Endodermal cell (in vitro differentiated cells): ENCODE results near the gene CCDC30. TPM values are rescaled to one million over a fixed set of nuclear protein-coding genes. Genes with fewer than 3 reads are reported as not detected.

ENCODE experiments used
- DNase-seq: peaks from one replicate; pipeline ENCODE4 v3.0.0-alpha.2; 2017
- H3K27ac ChIP-seq: 2 replicates; pipeline ENCODE4 v1.5.1; 2013; ENCODE audit warnings: mild to moderate bottlenecking, low read depth, low read length, moderate library complexity
- H3K27me3 ChIP-seq: 2 replicates; pipeline ENCODE4 v1.6.1; 2013; ENCODE audit warnings: mild to moderate bottlenecking, low read length, moderate library complexity; ENCODE audit not compliant: insufficient read depth, control insufficient read depth, poor library complexity, severe bottlenecking
- H3K36me3 ChIP-seq: 2 replicates; pipeline ENCODE4 v1.7.0; 2013; ENCODE audit warnings: mild to moderate bottlenecking, low read length, moderate library complexity; ENCODE audit not compliant: control insufficient read depth, insufficient read depth
- H3K4me1 ChIP-seq: one replicate; pipeline ENCODE4 v1.7.0; 2013; ENCODE audit warnings: low read length; ENCODE audit not compliant: control insufficient read depth, insufficient read depth
- H3K4me3 ChIP-seq: 2 replicates; pipeline ENCODE4 v1.5.1; 2013; ENCODE audit warnings: mild to moderate bottlenecking, low read length, moderate library complexity
- H3K9ac ChIP-seq: 2 replicates; pipeline ENCODE4 v1.6.1; 2013; ENCODE audit warnings: mild to moderate bottlenecking, low read length, moderate library complexity; ENCODE audit not compliant: poor library complexity, severe bottlenecking; ENCODE audit errors: extremely low read depth
- H3K9me3 ChIP-seq: 2 replicates; pipeline ENCODE4 v1.6.1; 2013; ENCODE audit warnings: mild to moderate bottlenecking, low read length, moderate library complexity; ENCODE audit not compliant: control insufficient read depth
- H3K27ac Mint-ChIP-seq: 2 replicates; pipeline ENCODE4 v1.8.0; 2020; ENCODE audit warnings: mixed read lengths
- H3K27me3 Mint-ChIP-seq: 2 replicates; pipeline ENCODE4 v1.8.0; 2021; ENCODE audit warnings: mild to moderate bottlenecking, mixed read lengths; ENCODE audit not compliant: insufficient read depth
- H3K36me3 Mint-ChIP-seq: 2 replicates; pipeline ENCODE4 v1.8.0; 2020; ENCODE audit warnings: low read depth, mixed read lengths
- H3K4me1 Mint-ChIP-seq: 2 replicates; pipeline ENCODE4 v1.8.0; 2020; ENCODE audit warnings: mixed read lengths
- H3K4me3 Mint-ChIP-seq: 2 replicates; pipeline ENCODE4 v1.8.0; 2020; ENCODE audit warnings: mild to moderate bottlenecking, moderate library complexity, mixed read lengths
- H3K9me3 Mint-ChIP-seq: 2 replicates; pipeline ENCODE4 v1.8.0; 2020; ENCODE audit warnings: mild to moderate bottlenecking, mixed read lengths
- CTCF ChIP-seq: fragments of 200-600 bp; sonication (generic); conservative IDR thresholded peaks from 2 replicates; pipeline ENCODE4 v1.5.0; 2021; ENCODE audit warnings: antibody characterized with exemption, mild to moderate bottlenecking
- WGBS, 2 experiments: methylation state at CpG; one replicate each; pipeline versions ENCODE4 v1.1.5 to v1.1.7; 2013; ENCODE audit warnings: missing lambda C conversion rate in 2 of 2, mixed read lengths in 1 of 2; ENCODE audit not compliant: insufficient coverage in 1 of 2, insufficient read length in 1 of 2; 5-methylcytosine and 5-hydroxymethylcytosine counted together
- total RNA-seq, 2 donors: library from RNA; stranded (reverse); fragmentation: NEBNext Ultra II Directional in 1 of 2; extraction: Animal tissue kit (Norgen Biotek cat#: 25700) in 1 of 2; gene quantifications; 2 replicates in 1 of 2; 3 replicates in 1 of 2; pipeline ENCODE4 v1.2.1, GENCODE V29; 2021

The CCDC30 gene
- total RNA-seq, 2 donors from 2014 or later = 4.8 to 6.4 TPM

- Histone ChIP-seq H3K9ac (peak within 1 kb of the TSS; percentile 73), H3K27me3 (peaks cover 12% of the 10 kb centered on the region), H3K27ac (no peak within 1 kb of the TSS), H3K4me3 (peak within 1 kb of the TSS; percentile 99), H3K9me3 (no peaks in the 10 kb centered on the region), H3K36me3 (peaks cover 30% of the 10 kb centered on the region), H3K4me1 (peaks cover 3% of the 10 kb centered on the region)
- Mint-ChIP-seq H3K36me3 (peaks cover 27% of the 10 kb centered on the region), H3K27ac (peak within 1 kb of the TSS; percentile 93), H3K9me3 (no peaks in the 10 kb centered on the region), H3K27me3 (peaks cover 13% of the 10 kb centered on the region), H3K4me1 (peaks cover 4% of the 10 kb centered on the region), H3K4me3 (peak within 1 kb of the TSS; percentile 94)
- peak; percentile 50 for TF ChIP-seq CTCF
- 2 to 3% methylated on average over 39 to 53 of the region's 53 CpGs for WGBS, 2 experiments
- peak; percentile 98 for DNase-seq
Observed at GRCh38 chr1:42657981-42658876, 195.1 kb downstream of the CCDC30 start, which contains the start of gene PPIH. Gene PPIH (plus strand): TSS chr1:42658423. CDS start chr1:42658447, 24 bp downstream.

GRCh38 chr1:42658877-42659337 lies 195.8 kb downstream of the CCDC30 start:
- TF ChIP-seq CTCF = no peak
- WGBS, 2 experiments = 6 to 9% methylated on average over 18 to 20 of the region's 20 CpGs
- H3K27me3 ChIP-seq = peaks cover 6% of the 10 kb centered on the region
- no peak overlapping the region for H3K27ac ChIP-seq
- Mint-ChIP-seq H3K4me1 (peaks cover 4% of the 10 kb centered on the region), H3K27ac (peak overlapping the region; percentile 93), H3K4me3 (peak overlapping the region; percentile 94), H3K27me3 (peaks cover 7% of the 10 kb centered on the region), H3K36me3 (peaks cover 33% of the 10 kb centered on the region), H3K9me3 (no peaks in the 10 kb centered on the region)
- no peaks in the 10 kb centered on the region for H3K9me3 ChIP-seq
- H3K36me3 ChIP-seq = peaks cover 37% of the 10 kb centered on the region
- H3K4me1 ChIP-seq = peaks cover 3% of the 10 kb centered on the region
- peak overlapping the region; percentile 99 for H3K4me3 ChIP-seq
- peak overlapping the region; percentile 73 for H3K9ac ChIP-seq
- no peak for DNase-seq

GRCh38 chr1:42660907-42661500 lies 197.9 kb downstream of the CCDC30 start:
- H3K4me3 ChIP-seq = no peak overlapping the region
- 62 to 100% methylated on average over 1 to 3 of the region's 3 CpGs for WGBS, 2 experiments
- H3K9me3 ChIP-seq = no peaks in the 10 kb centered on the region
- no peak overlapping the region for H3K27ac ChIP-seq
- H3K36me3 ChIP-seq = peaks cover 58% of the 10 kb centered on the region
- Mint-ChIP-seq H3K27me3 (peaks cover 2% of the 10 kb centered on the region), H3K4me3 (no peak overlapping the region), H3K27ac (no peak overlapping the region), H3K4me1 (peaks cover 4% of the 10 kb centered on the region), H3K9me3 (no peaks in the 10 kb centered on the region), H3K36me3 (peaks cover 53% of the 10 kb centered on the region)
- peaks cover 3% of the 10 kb centered on the region for H3K4me1 ChIP-seq
- TF ChIP-seq CTCF = no peak
- no peak overlapping the region for H3K9ac ChIP-seq
- no peaks in the 10 kb centered on the region for H3K27me3 ChIP-seq
- DNase-seq = no peak
